GM12891 (cell line): Measurements from ENCODE around the gene GYPE.
"Not testable (repeated sequence)": the region's sequence is repeated elsewhere in the genome, so short reads cannot be mapped to it uniquely, and the experiment has no call there.

Experiments
- PAX5 ChIP-seq: IDR thresholded peaks from 2 replicates; pipeline ENCODE4 v1.6.1; 2011; ENCODE audit warnings: low read length, moderate library complexity, mild to moderate bottlenecking; ENCODE audit not compliant: insufficient read depth, severe bottlenecking
- POLR2A ChIP-seq: IDR thresholded peaks from 2 replicates; pipeline ENCODE4 v1.6.1; 2011; ENCODE audit warnings: low read depth, low read length, control low read depth
- POLR2AphosphoS5 ChIP-seq: IDR thresholded peaks from 2 replicates; pipeline ENCODE4 v1.6.1; 2011; ENCODE audit warnings: low read depth, low read length, control low read depth
- POU2F2 ChIP-seq: IDR thresholded peaks from 2 replicates; pipeline ENCODE4 v1.6.1; 2011; ENCODE audit warnings: low read depth, mild to moderate bottlenecking, control low read depth, low read length, moderate library complexity
- SPI1 ChIP-seq: IDR thresholded peaks from 2 replicates; pipeline ENCODE4 v1.6.1; 2011; ENCODE audit warnings: low read depth, low read length, control low read depth
- TAF1 ChIP-seq: IDR thresholded peaks from 2 replicates; pipeline ENCODE4 v1.6.1; 2011; ENCODE audit warnings: low read depth, low read length, control low read depth

DNA sequence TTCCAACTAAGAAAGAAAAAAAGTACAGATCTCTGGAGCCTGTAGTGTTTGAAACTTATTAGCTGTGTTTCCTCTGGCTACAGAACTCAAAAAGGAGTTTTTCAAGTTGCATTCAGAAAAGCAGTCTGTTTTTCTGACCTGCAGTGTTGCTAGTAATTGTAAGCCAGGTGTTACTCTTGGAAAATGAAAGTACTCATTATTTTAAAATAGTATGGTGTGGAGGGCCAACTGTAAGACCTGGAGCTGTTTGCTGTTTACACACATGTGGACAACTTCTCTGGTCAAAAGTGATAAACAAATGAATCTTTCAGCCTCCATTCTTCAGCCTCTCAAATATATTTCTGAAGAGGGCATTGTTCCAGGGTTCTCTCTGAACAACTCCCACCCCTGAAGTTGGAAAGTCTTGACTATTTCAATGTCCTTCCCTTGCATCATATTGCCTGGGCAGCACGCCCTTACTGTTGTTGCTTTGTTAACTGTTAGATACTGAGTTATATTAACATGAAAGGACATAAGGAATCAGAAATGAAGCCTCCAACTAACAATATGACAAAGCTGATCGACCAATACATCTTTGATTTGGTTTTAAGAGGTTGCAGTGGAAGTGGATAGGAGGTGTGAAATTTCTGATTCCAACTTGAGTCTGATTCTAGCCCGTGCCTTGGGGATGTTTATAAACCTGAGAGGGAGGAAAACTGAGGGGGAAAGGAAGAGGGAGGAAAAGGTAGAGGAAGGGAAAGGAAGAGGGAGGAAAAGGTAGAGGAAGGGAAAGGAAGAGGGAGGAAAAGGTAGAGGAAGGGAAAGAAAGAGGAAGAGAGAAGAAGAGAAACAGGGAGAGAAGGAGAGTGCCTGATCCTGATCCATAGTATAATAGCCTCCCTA is 62.5 kb downstream of the GYPE start:
- TF ChIP-seq TAF1, POLR2AphosphoS5, SPI1, POLR2A, POU2F2, PAX5: not testable (repeated sequence)
